ENCODE measurements around the gene ZNF148. TPM values are rescaled to one million over a fixed set of nuclear protein-coding genes. Genes with fewer than 3 reads are reported as not detected.

The ZNF148 gene
- polyA plus RNA-seq, 3 donors = 6.5 to 48.4 (median 34.1) TPM

DNA sequence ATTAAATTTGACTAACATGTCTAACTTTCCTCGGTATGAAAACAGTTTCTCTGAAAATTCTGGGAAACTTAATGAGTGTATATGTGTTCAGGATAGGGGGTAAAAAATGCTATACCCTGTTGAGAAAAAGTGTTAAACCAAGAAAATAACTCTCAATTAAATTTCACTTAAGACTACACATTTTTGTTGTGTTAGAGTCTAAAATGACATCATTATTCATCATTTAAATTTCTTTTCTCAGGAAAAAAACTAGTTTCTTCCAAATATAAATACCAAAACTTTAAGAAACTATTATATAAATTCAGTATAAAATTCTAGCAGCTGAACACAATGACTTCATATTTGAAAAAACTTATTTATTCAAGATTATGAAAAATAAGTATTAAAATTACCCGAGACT lies 52.2 kb downstream of the ZNF148 start:
- Histone ChIP-seq H3K36me3 (replicated peaks in 1 of 2; ENCODE audit: control insufficient read depth in 1 of 2, insufficient read depth in 2 of 2, low read length in 2 of 2) (peaks cover 23 to 70% of the 10 kb centered on the region in 2 donors), H3K79me2 (ENCODE audit: insufficient read depth, low read length) (peaks cover 24% of the 10 kb centered on the region), H3K4me3 (replicated peaks in 1 of 3; ENCODE audit: low read depth in 2 of 3, low read length in 3 of 3) (no peak overlapping the region), H3K9ac (ENCODE audit: insufficient read depth, low read length, poor library complexity, severe bottlenecking) (no peak overlapping the region), H3K9me3 (replicated peaks in 1 of 2; ENCODE audit: control insufficient read depth in 1 of 2, insufficient read depth in 1 of 2, low read length in 2 of 2) (peaks cover 0 to 4% of the 10 kb centered on the region in 2 donors), H3K27ac (ENCODE audit: low read depth in 1 of 2, low read length in 2 of 2) (no peak overlapping the region), H3K27me3 (ENCODE audit: control insufficient read depth in 2 of 2, insufficient read depth in 2 of 2, low read length in 2 of 2) (no peaks in the 10 kb centered on the region), H3K4me2 (replicated peaks; ENCODE audit: extremely low read depth, low read length, poor library complexity, severe bottlenecking) (no peak overlapping the region), H4K20me1 (ENCODE audit: insufficient read depth, low read length) (peaks cover 63% of the 10 kb centered on the region), H3K4me1 (ENCODE audit: control insufficient read depth in 1 of 2, insufficient read depth in 2 of 2, low read length in 2 of 2) (no peaks in the 10 kb centered on the region), H2AFZ (ENCODE audit: insufficient read depth, low read depth, low read length, poor library complexity, severe bottlenecking) (no peak overlapping the region)
- intact Hi-C loops (cut with micrococcal nuclease) = no loop called here
- Mint-ChIP-seq H3K9me3 (peaks cover 0 to 5% (median 3%) of the 10 kb centered on the region in 7 donors), H3K4me3 (no peak overlapping the region), H3K4me1 (no peaks in the 10 kb centered on the region), H3K27me3 (ENCODE audit: low read depth in 3 of 3) (no peaks in the 10 kb centered on the region), H3K27ac (no peak overlapping the region), H3K36me3 (peaks cover 40 to 44% of the 10 kb centered on the region in 2 donors)
- TF ChIP-seq, protein P1, sequence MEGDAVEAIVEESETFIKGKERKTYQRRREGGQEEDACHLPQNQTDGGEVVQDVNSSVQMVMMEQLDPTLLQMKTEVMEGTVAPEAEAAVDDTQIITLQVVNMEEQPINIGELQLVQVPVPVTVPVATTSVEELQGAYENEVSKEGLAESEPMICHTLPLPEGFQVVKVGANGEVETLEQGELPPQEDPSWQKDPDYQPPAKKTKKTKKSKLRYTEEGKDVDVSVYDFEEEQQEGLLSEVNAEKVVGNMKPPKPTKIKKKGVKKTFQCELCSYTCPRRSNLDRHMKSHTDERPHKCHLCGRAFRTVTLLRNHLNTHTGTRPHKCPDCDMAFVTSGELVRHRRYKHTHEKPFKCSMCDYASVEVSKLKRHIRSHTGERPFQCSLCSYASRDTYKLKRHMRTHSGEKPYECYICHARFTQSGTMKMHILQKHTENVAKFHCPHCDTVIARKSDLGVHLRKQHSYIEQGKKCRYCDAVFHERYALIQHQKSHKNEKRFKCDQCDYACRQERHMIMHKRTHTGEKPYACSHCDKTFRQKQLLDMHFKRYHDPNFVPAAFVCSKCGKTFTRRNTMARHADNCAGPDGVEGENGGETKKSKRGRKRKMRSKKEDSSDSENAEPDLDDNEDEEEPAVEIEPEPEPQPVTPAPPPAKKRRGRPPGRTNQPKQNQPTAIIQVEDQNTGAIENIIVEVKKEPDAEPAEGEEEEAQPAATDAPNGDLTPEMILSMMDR (IDR thresholded peaks at IDR 0.05) = no peak
- no peak for DNase-seq
- WGBS (ENCODE audit: insufficient coverage) = no CpG with 5 or more reads among the region's 2 CpGs

DNA sequence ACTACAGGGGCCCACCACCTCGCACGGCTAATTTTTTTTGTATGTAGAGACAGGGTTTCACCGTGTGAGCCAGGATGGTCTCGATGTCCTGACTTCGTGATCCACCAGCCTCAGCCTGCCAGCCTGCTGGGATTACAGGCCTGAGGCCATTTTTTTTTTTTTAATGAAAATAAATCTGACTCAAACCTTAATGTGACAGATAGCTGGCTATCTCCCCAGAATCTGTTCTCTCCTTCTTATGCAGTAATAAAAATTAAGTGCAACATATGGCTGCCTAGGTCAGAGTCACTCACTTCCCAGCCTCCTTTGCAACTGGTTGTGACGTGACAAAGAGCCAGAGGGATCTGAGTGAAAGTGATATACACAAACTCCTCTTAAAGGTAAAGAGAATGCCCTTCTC lies 53.0 kb downstream of the ZNF148 start:
- peaks cover 20% of the 10 kb centered on the region for H3K79me2 ChIP-seq (ENCODE audit: insufficient read depth, low read length)
- H4K20me1 ChIP-seq (ENCODE audit: insufficient read depth, low read length) = peaks cover 63% of the 10 kb centered on the region
- H3K9me3 ChIP-seq (replicated peaks in 1 of 2; ENCODE audit: control insufficient read depth in 1 of 2, insufficient read depth in 1 of 2, low read length in 2 of 2) = peaks cover 0 to 4% of the 10 kb centered on the region in 2 donors
- H3K27me3 ChIP-seq (ENCODE audit: control insufficient read depth in 2 of 2, insufficient read depth in 2 of 2, low read length in 2 of 2) = no peaks in the 10 kb centered on the region
- no peak overlapping the region for H2AFZ ChIP-seq (ENCODE audit: insufficient read depth, low read depth, low read length, poor library complexity, severe bottlenecking)
- H3K4me3 Mint-ChIP-seq = no peak overlapping the region
- no peak overlapping the region for H3K9ac ChIP-seq (ENCODE audit: insufficient read depth, low read length, poor library complexity, severe bottlenecking)
- H3K4me1 Mint-ChIP-seq = peaks cover 3% of the 10 kb centered on the region
- DNase-seq = no peak
- H3K4me3 ChIP-seq (replicated peaks in 1 of 3; ENCODE audit: low read depth in 2 of 3, low read length in 3 of 3) = no peak overlapping the region
- no peak overlapping the region for H3K27ac ChIP-seq (ENCODE audit: low read depth in 1 of 2, low read length in 2 of 2)
- no peak overlapping the region for H3K27ac Mint-ChIP-seq
- 100% methylated on average over 1 of the region's 6 CpGs for WGBS (ENCODE audit: insufficient coverage)
- H3K27me3 Mint-ChIP-seq (ENCODE audit: low read depth in 3 of 3) = no peaks in the 10 kb centered on the region
- TF ChIP-seq, protein P1 (IDR thresholded peaks at IDR 0.05) = no peak
- no peak overlapping the region for H3K4me2 ChIP-seq (replicated peaks; ENCODE audit: extremely low read depth, low read length, poor library complexity, severe bottlenecking)
- intact Hi-C loops (cut with micrococcal nuclease) = no loop called here
- peaks cover 20 to 64% of the 10 kb centered on the region in 2 donors for H3K36me3 ChIP-seq (replicated peaks in 1 of 2; ENCODE audit: control insufficient read depth in 1 of 2, insufficient read depth in 2 of 2, low read length in 2 of 2)
- H3K4me1 ChIP-seq (ENCODE audit: control insufficient read depth in 1 of 2, insufficient read depth in 2 of 2, low read length in 2 of 2) = peaks cover 0 to 3% of the 10 kb centered on the region in 2 donors
- H3K9me3 Mint-ChIP-seq = peaks cover 0 to 5% (median 3%) of the 10 kb centered on the region in 7 donors
- peaks cover 38 to 42% of the 10 kb centered on the region in 2 donors for H3K36me3 Mint-ChIP-seq
